ENCODE measurements around the gene CLEC12A.

DNA sequence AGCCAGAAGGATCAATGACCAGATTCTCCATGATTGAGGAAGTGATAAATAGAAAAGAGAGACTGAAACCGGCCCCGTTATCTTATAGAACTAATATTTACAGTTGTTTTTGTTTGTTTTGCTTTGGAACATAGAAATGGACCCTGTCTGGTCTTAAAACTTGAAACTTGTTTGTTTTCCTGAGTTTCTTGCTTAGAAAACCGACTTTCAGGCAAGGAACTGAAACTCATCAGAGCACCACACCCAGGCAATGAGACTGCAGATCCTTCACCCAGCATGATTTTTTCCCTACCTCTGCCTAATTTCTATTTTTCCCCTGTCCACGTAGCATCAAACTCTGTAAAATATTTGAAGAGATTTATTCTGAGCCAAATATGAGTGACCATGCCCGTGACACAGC, 10.6 kb upstream of the CLEC12A start:
- TF ChIP-seq, protein P1, sequence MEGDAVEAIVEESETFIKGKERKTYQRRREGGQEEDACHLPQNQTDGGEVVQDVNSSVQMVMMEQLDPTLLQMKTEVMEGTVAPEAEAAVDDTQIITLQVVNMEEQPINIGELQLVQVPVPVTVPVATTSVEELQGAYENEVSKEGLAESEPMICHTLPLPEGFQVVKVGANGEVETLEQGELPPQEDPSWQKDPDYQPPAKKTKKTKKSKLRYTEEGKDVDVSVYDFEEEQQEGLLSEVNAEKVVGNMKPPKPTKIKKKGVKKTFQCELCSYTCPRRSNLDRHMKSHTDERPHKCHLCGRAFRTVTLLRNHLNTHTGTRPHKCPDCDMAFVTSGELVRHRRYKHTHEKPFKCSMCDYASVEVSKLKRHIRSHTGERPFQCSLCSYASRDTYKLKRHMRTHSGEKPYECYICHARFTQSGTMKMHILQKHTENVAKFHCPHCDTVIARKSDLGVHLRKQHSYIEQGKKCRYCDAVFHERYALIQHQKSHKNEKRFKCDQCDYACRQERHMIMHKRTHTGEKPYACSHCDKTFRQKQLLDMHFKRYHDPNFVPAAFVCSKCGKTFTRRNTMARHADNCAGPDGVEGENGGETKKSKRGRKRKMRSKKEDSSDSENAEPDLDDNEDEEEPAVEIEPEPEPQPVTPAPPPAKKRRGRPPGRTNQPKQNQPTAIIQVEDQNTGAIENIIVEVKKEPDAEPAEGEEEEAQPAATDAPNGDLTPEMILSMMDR (IDR thresholded peaks at IDR 0.05) = no peak
- no peak for TF ChIP-seq POLR2A (IDR thresholded peaks at IDR 0.05)

All from adrenal gland (tissue), 5 donors.